Effector CD8-positive, alpha-beta T cell (primary cell): ENCODE measurements around the gene RRP1B.
"Not testable (repeated sequence)": the region's sequence is repeated elsewhere in the genome, so short reads cannot be mapped to it uniquely, and the experiment has no call there.

ENCODE experiments used
- DNase-seq: peaks from one replicate; lab custom pipeline; 2025; lab: John Stamatoyannopoulos, UW

RRP1B gene

GRCh38 chr21:43639470-43640353 is 19.6 kb upstream of the RRP1B start:
- no peak for DNase-seq

GRCh38 chr21:43640400-43640799 is 19.0 kb upstream of the RRP1B start:
- DNase-seq, result no peak

GRCh38 chr21:43643193-43643592 is 16.2 kb upstream of the RRP1B start:
- DNase-seq, result no peak

- no peak for DNase-seq
Observed at GRCh38 chr21:43644071-43644470, 15.3 kb upstream of the RRP1B start.

GRCh38 chr21:43644609-43645008 is 14.8 kb upstream of the RRP1B start:
- no peak for DNase-seq

GRCh38 chr21:43645136-43645891 is 14.0 kb upstream of the RRP1B start:
- no peak for DNase-seq

GRCh38 chr21:43645976-43646375 is 13.4 kb upstream of the RRP1B start:
- no peak for DNase-seq

GRCh38 chr21:43646550-43647260 is 12.7 kb upstream of the RRP1B start:
- peak; percentile 77 for DNase-seq

GRCh38 chr21:43648171-43648570 is 11.2 kb upstream of the RRP1B start:
- no peak for DNase-seq

- DNase-seq, result not testable (repeated sequence)
Observed at GRCh38 chr21:43651926-43652325, 7.4 kb upstream of the RRP1B start.

GRCh38 chr21:43652616-43653015 is 6.7 kb upstream of the RRP1B start:
- DNase-seq, result no peak

- no peak for DNase-seq
Observed at GRCh38 chr21:43653626-43654025, 5.7 kb upstream of the RRP1B start.

GRCh38 chr21:43654806-43655489 is 4.4 kb upstream of the RRP1B start:
- DNase-seq, result no peak

GRCh38 chr21:43657355-43658087 is 1.8 kb upstream of the RRP1B start:
- no peak for DNase-seq

GRCh38 chr21:43658088-43658741 is 1.1 kb upstream of the RRP1B start:
- DNase-seq, result no peak

GRCh38 chr21:43658769-43659135 is 608 bp upstream of the RRP1B start:
- no peak for DNase-seq

GRCh38 chr21:43662286-43662685 is 2.9 kb downstream of the RRP1B start:
- DNase-seq, result no peak

GRCh38 chr21:43663033-43663432 is 3.7 kb downstream of the RRP1B start:
- DNase-seq, result no peak

GRCh38 chr21:43664358-43664757 is 5.0 kb downstream of the RRP1B start:
- no peak for DNase-seq

- DNase-seq, result no peak
Observed at GRCh38 chr21:43665879-43666278, 6.5 kb downstream of the RRP1B start.
